Tibial nerve (tissue), 4 donors: ENCODE results near the gene DOK5.

Experiments used
- EP300 ChIP-seq, 2 donors: sonication (generic); formaldehyde crosslinking; IDR thresholded peaks; one replicate each; pipeline ENCODE4 v1.6.1; 2017; ENCODE audit warnings: antibody characterized with exemption in 2 of 2, mild to moderate bottlenecking in 1 of 2
- POLR2A ChIP-seq, 2 donors: fragments of 450-650 bp; IDR thresholded peaks; one replicate each; pipeline ENCODE4 v1.6.1; 2017; ENCODE audit warnings: antibody characterized with exemption in 2 of 2, mild to moderate bottlenecking in 2 of 2, moderate library complexity in 2 of 2
- TF ChIP-seq, protein P1 (sequence below), 5 experiments: fragments of 200-600 bp in 3 of 5; fragments of 450-650 bp in 2 of 5; sonication (generic) in 3 of 5; IDR thresholded peaks; one replicate each; pipeline ENCODE4 v1.5.1; 2016 to 2019; ENCODE audit warnings: antibody characterized with exemption in 5 of 5, mild to moderate bottlenecking in 3 of 5, moderate library complexity in 2 of 5

DNA sequence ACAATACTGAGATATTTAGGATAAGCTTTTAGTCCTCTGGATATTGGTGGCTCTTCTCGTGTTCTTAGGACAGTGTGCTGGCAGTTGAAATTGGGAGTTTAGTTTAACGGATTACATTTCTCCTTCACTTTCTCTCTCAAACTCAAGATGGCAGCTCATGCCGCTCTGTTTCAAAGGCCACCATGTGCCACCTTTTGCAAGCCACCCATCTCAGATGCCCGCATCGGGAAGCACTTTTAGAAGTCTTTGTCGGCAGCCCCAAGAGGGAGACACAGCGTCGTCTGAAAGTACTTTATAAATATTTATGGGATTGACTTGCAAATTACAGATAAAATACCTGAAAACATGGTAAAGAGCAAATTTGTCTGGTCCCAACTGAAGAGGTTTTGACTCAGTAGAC is 73.5 kb downstream of the DOK5 start:
- TF ChIP-seq EP300 (IDR thresholded peaks at IDR 0.05) (no peak), POLR2A (IDR thresholded peaks at IDR 0.05) (no peak)
- TF ChIP-seq, protein P1, sequence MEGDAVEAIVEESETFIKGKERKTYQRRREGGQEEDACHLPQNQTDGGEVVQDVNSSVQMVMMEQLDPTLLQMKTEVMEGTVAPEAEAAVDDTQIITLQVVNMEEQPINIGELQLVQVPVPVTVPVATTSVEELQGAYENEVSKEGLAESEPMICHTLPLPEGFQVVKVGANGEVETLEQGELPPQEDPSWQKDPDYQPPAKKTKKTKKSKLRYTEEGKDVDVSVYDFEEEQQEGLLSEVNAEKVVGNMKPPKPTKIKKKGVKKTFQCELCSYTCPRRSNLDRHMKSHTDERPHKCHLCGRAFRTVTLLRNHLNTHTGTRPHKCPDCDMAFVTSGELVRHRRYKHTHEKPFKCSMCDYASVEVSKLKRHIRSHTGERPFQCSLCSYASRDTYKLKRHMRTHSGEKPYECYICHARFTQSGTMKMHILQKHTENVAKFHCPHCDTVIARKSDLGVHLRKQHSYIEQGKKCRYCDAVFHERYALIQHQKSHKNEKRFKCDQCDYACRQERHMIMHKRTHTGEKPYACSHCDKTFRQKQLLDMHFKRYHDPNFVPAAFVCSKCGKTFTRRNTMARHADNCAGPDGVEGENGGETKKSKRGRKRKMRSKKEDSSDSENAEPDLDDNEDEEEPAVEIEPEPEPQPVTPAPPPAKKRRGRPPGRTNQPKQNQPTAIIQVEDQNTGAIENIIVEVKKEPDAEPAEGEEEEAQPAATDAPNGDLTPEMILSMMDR (IDR thresholded peaks at IDR 0.05) = no peak
